HepG2 (cell line): ENCODE measurements around the gene RRAGB. TPM values are rescaled to one million over a fixed set of nuclear protein-coding genes. Genes with fewer than 3 reads are reported as not detected.

Experiments
- HIVEP1 ChIP-seq: sonication (generic); formaldehyde crosslinking; IDR thresholded peaks from 2 replicates; pipeline ENCODE4 v1.4.0; 2020; ENCODE audit warnings: mild to moderate bottlenecking, missing genetic modification reagents
- KLF12 ChIP-seq: sonication (generic); formaldehyde crosslinking; IDR thresholded peaks from 2 replicates; pipeline ENCODE4 v1.4.0; 2020; ENCODE audit warnings: missing genetic modification reagents, borderline replicate concordance
- MED1 ChIP-seq: sonication (generic); formaldehyde crosslinking; IDR thresholded peaks from 2 replicates; pipeline ENCODE4 v1.4.0; 2020; ENCODE audit warnings: missing genetic modification reagents
- MEIS2 ChIP-seq: sonication (generic); formaldehyde crosslinking; IDR thresholded peaks from 2 replicates; pipeline ENCODE4 v1.9.0; 2021; ENCODE audit warnings: mild to moderate bottlenecking, missing genetic modification reagents
- MIER2 ChIP-seq: IDR thresholded peaks from 2 replicates; pipeline ENCODE4 v1.6.1; 2016; ENCODE audit warnings: missing biosample characterization, missing genetic modification reagents
- NR3C1 ChIP-seq: sonication (generic); formaldehyde crosslinking; IDR thresholded peaks from 2 replicates; pipeline ENCODE4 v1.4.0; 2020; ENCODE audit warnings: missing genetic modification reagents
- SMAD9 ChIP-seq: sonication (generic); formaldehyde crosslinking; IDR thresholded peaks from 2 replicates; pipeline ENCODE4 v1.5.1; 2020; ENCODE audit warnings: mild to moderate bottlenecking, missing genetic modification reagents
- TEAD3 ChIP-seq: optimal IDR thresholded peaks from 2 replicates; pipeline ENCODE3; 2016; ENCODE audit warnings: borderline replicate concordance
- ZFP36L2 ChIP-seq: sonication (generic); formaldehyde crosslinking; IDR thresholded peaks from 2 replicates; pipeline ENCODE4 v1.4.0; 2020; ENCODE audit warnings: missing genetic modification reagents
- ZMAT3 ChIP-seq: sonication (generic); formaldehyde crosslinking; conservative IDR thresholded peaks from 2 replicates; pipeline ENCODE4 v1.7.0; 2021; ENCODE audit warnings: missing genetic modification reagents
- ZNF136 ChIP-seq: sonication (generic); formaldehyde crosslinking; IDR thresholded peaks from 2 replicates; pipeline ENCODE4 v1.8.1; 2022; ENCODE audit warnings: low read depth, mild to moderate bottlenecking, moderate library complexity, missing genetic modification reagents
- ZNF337 ChIP-seq: sonication (generic); formaldehyde crosslinking; IDR thresholded peaks from 2 replicates; pipeline ENCODE4 v1.5.1; 2020; ENCODE audit warnings: missing genetic modification reagents, low read depth, mild to moderate bottlenecking, borderline replicate concordance
- ZNF350 ChIP-seq: sonication (generic); formaldehyde crosslinking; IDR thresholded peaks from 2 replicates; pipeline ENCODE4 v1.4.0; 2020; ENCODE audit warnings: mild to moderate bottlenecking, low read depth, missing genetic modification reagents, borderline replicate concordance
- ZNF839 ChIP-seq: sonication (generic); formaldehyde crosslinking; IDR thresholded peaks from 2 replicates; pipeline ENCODE4 v1.4.0; 2020; ENCODE audit warnings: missing genetic modification reagents, mild to moderate bottlenecking, borderline replicate concordance
- polyA plus RNA-seq, 8 experiments: library from polyadenylated mRNA; depleted of rRNA in 3 of 8; stranded (reverse) in 7 of 8; unstranded in 1 of 8; fragments of >200 nt; fragmentation: Illumina TruSeq in 4 of 8; extraction: Trizol in 4 of 8; gene quantifications; 2 replicates each; pipeline versions ENCODE4 v1.2.1 to v1.2.3, GENCODE V29; 2011 to 2016; ENCODE audit warnings: low read depth in 4 of 8, missing spikeins in 1 of 8, mixed read lengths in 1 of 8; ENCODE audit not compliant: insufficient read depth in 1 of 8
- total RNA-seq, 5 experiments: library from RNA; depleted of rRNA; stranded (reverse); fragments of >200 nt; fragmentation: Illumina TruSeq; extraction: Trizol; gene quantifications; 2 replicates each; pipeline ENCODE4 v1.2.3, GENCODE V29; 2016; ENCODE audit warnings: low read depth in 1 of 5
- TF ChIP-seq, protein P1 (sequence below): sonication (generic); formaldehyde crosslinking; IDR thresholded peaks from 2 replicates; pipeline ENCODE4 v1.4.0; 2020; ENCODE audit warnings: low read depth, missing genetic modification reagents
- TF ChIP-seq, protein P2 (sequence below): sonication (generic); formaldehyde crosslinking; IDR thresholded peaks from 2 replicates; pipeline ENCODE4 v1.4.0; 2020; ENCODE audit warnings: mild to moderate bottlenecking, low read depth, missing genetic modification reagents
- TF ChIP-seq, protein P3 (sequence below): IDR thresholded peaks from 2 replicates; pipeline ENCODE4 v1.6.1; 2016; ENCODE audit warnings: low read depth, control low read depth

The RRAGB gene
- total and polyA plus RNA-seq, 2 of the 13 experiments (the other 11 are each of a cell fraction or from before 2014, with no cell fraction given): 12.2 to 19.9 TPM

DNA sequence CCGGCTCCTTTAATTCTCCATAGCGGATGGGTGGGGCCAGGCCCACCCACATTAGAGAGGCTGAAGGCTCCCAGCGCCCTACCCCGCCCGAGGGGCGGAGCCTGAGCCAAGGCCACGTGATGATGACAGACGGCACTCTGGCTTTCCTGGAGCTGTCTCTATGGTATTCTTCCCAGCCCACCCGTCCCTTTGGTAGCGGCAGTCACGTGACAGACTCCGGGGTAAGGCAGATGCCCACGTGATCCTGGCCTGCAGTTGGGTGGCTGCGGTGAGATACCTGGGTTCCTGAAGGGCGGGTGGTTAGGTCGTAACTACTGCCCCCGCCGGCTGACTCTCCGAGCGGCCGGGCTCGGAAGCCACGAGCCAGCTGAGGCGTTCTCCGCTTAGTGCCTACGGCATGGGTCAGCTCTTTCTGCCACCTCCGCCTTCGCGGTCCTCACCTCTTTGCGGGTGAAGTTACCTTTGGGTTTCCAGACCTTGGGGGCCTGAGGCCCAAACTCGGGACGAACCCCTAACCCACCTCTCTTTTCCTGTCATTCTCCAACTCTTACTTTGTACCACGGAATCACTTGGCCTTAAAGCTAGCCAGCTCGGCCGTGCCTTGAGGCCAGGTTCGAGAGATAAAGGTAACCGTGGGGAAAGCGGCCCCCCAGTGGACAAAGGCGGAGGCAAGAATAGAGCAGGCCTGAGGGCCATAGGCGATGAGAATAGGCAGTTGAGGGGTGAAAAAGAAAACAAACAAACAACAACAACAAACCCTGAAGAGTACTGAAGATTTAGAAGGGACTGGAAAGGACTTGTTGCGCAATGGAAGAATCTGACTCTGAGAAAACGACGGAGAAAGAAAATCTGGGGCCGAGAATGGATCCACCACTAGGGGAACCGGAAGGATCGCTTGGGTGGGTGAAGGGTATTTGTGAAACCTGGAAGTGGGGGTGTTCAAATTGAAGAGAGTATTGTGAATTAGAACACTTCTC is at the start of gene RRAGB (continued):
- TF ChIP-seq, protein P1, sequence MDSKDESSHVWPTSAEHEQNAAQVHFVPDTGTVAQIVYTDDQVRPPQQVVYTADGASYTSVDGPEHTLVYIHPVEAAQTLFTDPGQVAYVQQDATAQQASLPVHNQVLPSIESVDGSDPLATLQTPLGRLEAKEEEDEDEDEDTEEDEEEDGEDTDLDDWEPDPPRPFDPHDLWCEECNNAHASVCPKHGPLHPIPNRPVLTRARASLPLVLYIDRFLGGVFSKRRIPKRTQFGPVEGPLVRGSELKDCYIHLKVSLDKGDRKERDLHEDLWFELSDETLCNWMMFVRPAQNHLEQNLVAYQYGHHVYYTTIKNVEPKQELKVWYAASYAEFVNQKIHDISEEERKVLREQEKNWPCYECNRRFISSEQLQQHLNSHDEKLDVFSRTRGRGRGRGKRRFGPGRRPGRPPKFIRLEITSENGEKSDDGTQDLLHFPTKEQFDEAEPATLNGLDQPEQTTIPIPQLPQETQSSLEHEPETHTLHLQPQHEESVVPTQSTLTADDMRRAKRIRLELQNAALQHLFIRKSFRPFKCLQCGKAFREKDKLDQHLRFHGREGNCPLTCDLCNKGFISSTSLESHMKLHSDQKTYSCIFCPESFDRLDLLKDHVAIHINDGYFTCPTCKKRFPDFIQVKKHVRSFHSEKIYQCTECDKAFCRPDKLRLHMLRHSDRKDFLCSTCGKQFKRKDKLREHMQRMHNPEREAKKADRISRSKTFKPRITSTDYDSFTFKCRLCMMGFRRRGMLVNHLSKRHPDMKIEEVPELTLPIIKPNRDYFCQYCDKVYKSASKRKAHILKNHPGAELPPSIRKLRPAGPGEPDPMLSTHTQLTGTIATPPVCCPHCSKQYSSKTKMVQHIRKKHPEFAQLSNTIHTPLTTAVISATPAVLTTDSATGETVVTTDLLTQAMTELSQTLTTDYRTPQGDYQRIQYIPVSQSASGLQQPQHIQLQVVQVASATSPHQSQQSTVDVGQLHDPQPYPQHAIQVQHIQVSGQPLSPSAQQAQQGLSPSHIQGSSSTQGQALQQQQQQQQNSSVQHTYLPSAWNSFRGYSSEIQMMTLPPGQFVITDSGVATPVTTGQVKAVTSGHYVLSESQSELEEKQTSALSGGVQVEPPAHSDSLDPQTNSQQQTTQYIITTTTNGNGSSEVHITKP: 0 out of 2 replicates have a peak, but pooled peaks have one; percentile 52
- no peak for TF ChIP-seq MIER2 (CRISPR knock-in tag)
- peak; percentile 31; the same call in 1 of the 2 replicates for TF ChIP-seq ZNF350 (CRISPR knock-in tag)
- no peak for TF ChIP-seq HIVEP1
- TF ChIP-seq TEAD3 (CRISPR knock-in tag): peak; percentile 32
- no peak for TF ChIP-seq ZNF337
- TF ChIP-seq, protein P2, sequence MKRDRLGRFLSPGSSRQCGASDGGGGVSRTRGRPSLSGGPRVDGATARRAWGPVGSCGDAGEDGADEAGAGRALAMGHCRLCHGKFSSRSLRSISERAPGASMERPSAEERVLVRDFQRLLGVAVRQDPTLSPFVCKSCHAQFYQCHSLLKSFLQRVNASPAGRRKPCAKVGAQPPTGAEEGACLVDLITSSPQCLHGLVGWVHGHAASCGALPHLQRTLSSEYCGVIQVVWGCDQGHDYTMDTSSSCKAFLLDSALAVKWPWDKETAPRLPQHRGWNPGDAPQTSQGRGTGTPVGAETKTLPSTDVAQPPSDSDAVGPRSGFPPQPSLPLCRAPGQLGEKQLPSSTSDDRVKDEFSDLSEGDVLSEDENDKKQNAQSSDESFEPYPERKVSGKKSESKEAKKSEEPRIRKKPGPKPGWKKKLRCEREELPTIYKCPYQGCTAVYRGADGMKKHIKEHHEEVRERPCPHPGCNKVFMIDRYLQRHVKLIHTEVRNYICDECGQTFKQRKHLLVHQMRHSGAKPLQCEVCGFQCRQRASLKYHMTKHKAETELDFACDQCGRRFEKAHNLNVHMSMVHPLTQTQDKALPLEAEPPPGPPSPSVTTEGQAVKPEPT (CRISPR knock-in tag): no peak
- TF ChIP-seq NR3C1 (CRISPR knock-in tag): no peak
- no peak for TF ChIP-seq ZNF839 (CRISPR knock-in tag)
- no peak for TF ChIP-seq ZMAT3 (CRISPR knock-in tag)
- TF ChIP-seq MEIS2: 0 out of 2 replicates have a peak, but pooled peaks have one; percentile 11
- TF ChIP-seq ZNF136 (CRISPR knock-in tag): no peak
- TF ChIP-seq, protein P3, sequence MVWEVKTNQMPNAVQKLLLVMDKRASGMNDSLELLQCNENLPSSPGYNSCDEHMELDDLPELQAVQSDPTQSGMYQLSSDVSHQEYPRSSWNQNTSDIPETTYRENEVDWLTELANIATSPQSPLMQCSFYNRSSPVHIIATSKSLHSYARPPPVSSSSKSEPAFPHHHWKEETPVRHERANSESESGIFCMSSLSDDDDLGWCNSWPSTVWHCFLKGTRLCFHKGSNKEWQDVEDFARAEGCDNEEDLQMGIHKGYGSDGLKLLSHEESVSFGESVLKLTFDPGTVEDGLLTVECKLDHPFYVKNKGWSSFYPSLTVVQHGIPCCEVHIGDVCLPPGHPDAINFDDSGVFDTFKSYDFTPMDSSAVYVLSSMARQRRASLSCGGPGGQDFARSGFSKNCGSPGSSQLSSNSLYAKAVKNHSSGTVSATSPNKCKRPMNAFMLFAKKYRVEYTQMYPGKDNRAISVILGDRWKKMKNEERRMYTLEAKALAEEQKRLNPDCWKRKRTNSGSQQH: no peak
- 0 out of 2 replicates have a peak, but pooled peaks have one; percentile 22 for TF ChIP-seq MED1
- TF ChIP-seq SMAD9 (CRISPR knock-in tag): no peak
- peak; percentile 70; the same call in 1 of the 2 replicates for TF ChIP-seq KLF12 (CRISPR knock-in tag)
- no peak for TF ChIP-seq ZFP36L2 (CRISPR knock-in tag)
